ENCODE data around the gene SPAG16.

Gene SPAG16

GRCh38 chr2:214127571-214127970, 843.3 kb downstream of the SPAG16 start:
- Mint-ChIP-seq H3K27ac (no peak overlapping the region), H3K9me3 (no peaks in the 10 kb centered on the region), H3K4me1 (no peaks in the 10 kb centered on the region), H3K27me3 (ENCODE audit: low read depth) (no peaks in the 10 kb centered on the region), H3K4me3 (no peak overlapping the region), H3K36me3 (ENCODE audit: low read depth) (no peaks in the 10 kb centered on the region)
- no peak for TF ChIP-seq CTCF (IDR thresholded peaks at IDR 0.05; ENCODE audit: unreplicated experiment in 3 of 3)

- H3K36me3 Mint-ChIP-seq (ENCODE audit: low read depth) = no peaks in the 10 kb centered on the region
- no peak overlapping the region for H3K27ac Mint-ChIP-seq
- no peaks in the 10 kb centered on the region for H3K27me3 Mint-ChIP-seq (ENCODE audit: low read depth)
- H3K4me1 Mint-ChIP-seq = no peaks in the 10 kb centered on the region
- TF ChIP-seq CTCF (IDR thresholded peaks at IDR 0.05; ENCODE audit: unreplicated experiment in 3 of 3) = no peak
- no peak overlapping the region for H3K4me3 Mint-ChIP-seq
- no peaks in the 10 kb centered on the region for H3K9me3 Mint-ChIP-seq
Measured at GRCh38 chr2:214128040-214128439, 843.8 kb downstream of the SPAG16 start.

GRCh38 chr2:214130114-214130513, 845.9 kb downstream of the SPAG16 start:
- Mint-ChIP-seq H3K27me3 (ENCODE audit: low read depth) (no peaks in the 10 kb centered on the region), H3K27ac (peak overlapping the region in 2 of 3 experiments; percentile 28 to 53), H3K4me3 (no peak overlapping the region), H3K36me3 (ENCODE audit: low read depth) (no peaks in the 10 kb centered on the region), H3K4me1 (no peaks in the 10 kb centered on the region), H3K9me3 (no peaks in the 10 kb centered on the region)
- TF ChIP-seq CTCF (IDR thresholded peaks at IDR 0.05; ENCODE audit: unreplicated experiment in 3 of 3) = no peak

GRCh38 chr2:214135966-214136365, 851.7 kb downstream of the SPAG16 start:
- Mint-ChIP-seq H3K9me3 (no peaks in the 10 kb centered on the region), H3K27me3 (ENCODE audit: low read depth) (no peaks in the 10 kb centered on the region), H3K36me3 (ENCODE audit: low read depth) (no peaks in the 10 kb centered on the region), H3K27ac (no peak overlapping the region), H3K4me1 (peaks cover 8% of the 10 kb centered on the region), H3K4me3 (no peak overlapping the region)
- TF ChIP-seq CTCF (IDR thresholded peaks at IDR 0.05; ENCODE audit: unreplicated experiment in 3 of 3) = no peak

- Mint-ChIP-seq H3K27ac (no peak overlapping the region), H3K27me3 (ENCODE audit: low read depth) (no peaks in the 10 kb centered on the region)
- no peak for TF ChIP-seq CTCF (IDR thresholded peaks at IDR 0.05; ENCODE audit: unreplicated experiment in 3 of 3)
Measured at GRCh38 chr2:214138779-214139178, 854.5 kb downstream of the SPAG16 start.

GRCh38 chr2:214139630-214140284, 855.5 kb downstream of the SPAG16 start:
- TF ChIP-seq CTCF (IDR thresholded peaks at IDR 0.05; ENCODE audit: unreplicated experiment in 3 of 3) = no peak
- Mint-ChIP-seq H3K4me3 (no peak overlapping the region), H3K27ac (no peak overlapping the region), H3K9me3 (no peaks in the 10 kb centered on the region), H3K27me3 (ENCODE audit: low read depth) (no peaks in the 10 kb centered on the region), H3K36me3 (ENCODE audit: low read depth) (no peaks in the 10 kb centered on the region), H3K4me1 (peaks cover 8% of the 10 kb centered on the region)

More at GRCh38 chr2:214138779-214139178, 854.5 kb downstream of the SPAG16 start:
- H3K4me1 Mint-ChIP-seq = peaks cover 8% of the 10 kb centered on the region
- H3K9me3 Mint-ChIP-seq = no peaks in the 10 kb centered on the region
- H3K4me3 Mint-ChIP-seq = no peak overlapping the region
- H3K36me3 Mint-ChIP-seq (ENCODE audit: low read depth) = no peaks in the 10 kb centered on the region
